ENCODE results near the gene TMBIM4.
A peak's percentile ranks its signal among the peaks of the same experiment; 100 is the strongest.
"Not testable (repeated sequence)": the region's sequence is repeated elsewhere in the genome, so short reads cannot be mapped to it uniquely, and the experiment has no call there.

TMBIM4 gene, protein sequence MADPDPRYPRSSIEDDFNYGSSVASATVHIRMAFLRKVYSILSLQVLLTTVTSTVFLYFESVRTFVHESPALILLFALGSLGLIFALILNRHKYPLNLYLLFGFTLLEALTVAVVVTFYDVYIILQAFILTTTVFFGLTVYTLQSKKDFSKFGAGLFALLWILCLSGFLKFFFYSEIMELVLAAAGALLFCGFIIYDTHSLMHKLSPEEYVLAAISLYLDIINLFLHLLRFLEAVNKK

DNA sequence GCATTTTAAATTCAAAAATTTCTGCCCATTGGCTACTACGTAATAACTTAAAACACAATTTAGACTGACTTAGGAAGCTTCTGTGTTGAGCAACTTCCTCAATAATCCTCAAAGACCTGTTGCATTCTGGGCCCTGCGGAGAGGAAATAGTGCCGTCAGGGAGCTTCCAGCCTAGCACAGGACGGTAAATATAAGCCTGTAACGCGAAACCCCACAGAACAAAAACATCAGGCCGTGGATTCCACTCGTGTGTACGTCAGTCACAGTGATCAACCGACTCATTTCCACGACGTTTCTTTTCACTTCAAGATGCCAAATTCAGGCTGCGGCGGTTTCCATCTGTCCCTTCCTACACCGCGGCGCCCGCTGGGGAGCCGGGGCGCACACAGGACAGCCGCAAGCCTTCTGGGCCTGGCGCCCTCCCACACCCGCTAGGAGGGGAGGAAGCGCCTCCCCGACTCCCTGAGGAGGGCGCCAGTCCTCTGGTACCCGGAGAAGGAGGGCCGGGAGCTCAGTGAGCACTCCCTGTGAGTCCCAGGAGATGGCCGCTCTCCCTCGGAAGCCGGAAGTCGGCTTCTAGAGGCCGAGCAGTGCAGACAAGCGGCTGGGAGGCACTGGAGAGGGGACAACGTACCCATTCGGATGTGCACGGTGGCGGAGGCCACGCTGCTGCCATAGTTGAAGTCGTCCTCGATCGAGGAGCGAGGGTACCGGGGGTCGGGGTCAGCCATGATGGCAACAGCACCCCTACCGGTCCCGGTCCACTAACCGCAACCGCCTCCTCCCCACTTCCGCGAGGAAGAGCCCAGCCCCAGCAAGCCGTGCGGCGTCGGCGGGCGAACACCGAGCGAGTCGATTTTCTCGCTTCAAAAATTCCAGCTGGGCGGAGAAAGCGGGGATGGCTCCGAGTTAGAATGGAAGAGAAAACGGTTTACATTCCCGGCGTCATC, at the start of gene TMBIM4:
Gene TMBIM4, minus strand, starts transcription at position 776 of the 950 bp plus-strand sequence. Its CDS starts 45 bp downstream, at position 731.
- DNase-seq (ENCODE audit: low read depth) = peak; percentile 74

DNA sequence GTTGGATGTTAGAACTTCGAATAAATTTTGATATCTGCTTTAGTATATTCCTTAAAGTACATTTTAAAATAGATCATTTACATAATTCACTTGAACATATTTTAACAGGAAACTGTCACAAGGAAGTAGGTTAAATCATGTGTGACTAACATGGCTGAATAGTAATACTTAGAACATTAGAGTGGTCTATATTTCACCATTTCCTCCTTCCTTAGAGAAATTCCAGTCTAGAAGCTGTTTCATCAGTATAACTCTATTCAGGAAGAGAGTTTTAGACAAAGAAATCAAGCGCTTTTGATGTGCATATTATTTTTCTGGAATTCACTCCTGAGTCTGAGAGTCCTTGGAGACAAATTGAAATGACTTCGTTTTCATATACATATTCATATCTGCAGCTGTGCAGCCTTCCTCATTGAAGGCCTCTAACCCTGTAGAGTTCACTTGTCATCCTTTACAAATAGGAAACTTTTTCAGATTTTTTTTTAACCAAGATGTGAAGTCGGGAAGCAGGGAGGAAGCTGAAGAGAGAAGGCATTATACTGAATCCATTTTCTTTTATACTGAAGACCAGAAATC, 47.6 kb upstream of the TMBIM4 start:
- DNase-seq (ENCODE audit: low read depth) = no peak

DNA sequence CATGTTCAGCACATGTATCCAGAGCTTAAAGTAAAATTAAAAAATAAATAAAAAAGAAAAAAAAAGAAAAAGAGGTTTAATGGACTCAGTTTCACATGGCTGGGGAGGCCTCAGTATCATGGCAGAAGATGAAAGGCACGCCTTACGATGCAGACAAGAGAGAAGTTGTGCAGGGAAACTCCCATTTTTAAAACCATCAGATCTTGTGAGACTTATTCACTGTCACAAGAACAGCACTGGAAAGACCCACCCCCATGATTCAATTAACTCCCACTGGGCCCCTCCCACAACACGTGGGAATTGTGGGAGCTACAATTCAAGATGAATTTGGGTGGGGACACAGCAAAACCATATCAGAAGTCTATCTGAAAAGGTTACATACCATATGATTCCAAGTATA, 43.2 kb upstream of the TMBIM4 start:
- DNase-seq (ENCODE audit: low read depth) = not testable (repeated sequence)

DNA sequence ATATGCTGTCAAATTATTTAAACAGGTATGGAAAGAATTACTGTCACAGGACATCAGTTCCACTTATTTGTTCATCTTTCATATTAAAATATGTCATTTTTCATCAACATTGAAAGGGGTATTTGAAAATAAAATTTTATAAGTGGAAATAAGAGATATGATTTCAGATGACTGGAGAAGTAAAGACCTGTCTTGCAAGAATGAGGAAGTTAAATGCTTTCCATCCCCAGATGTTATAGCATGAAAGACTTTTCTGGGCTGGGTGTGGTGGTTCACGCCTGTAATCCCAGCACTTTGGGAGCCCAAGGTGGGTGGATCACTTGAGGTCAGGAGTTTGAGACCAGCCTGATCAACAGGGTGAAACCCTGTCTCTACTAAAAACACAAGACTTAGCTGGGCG, 41.8 kb upstream of the TMBIM4 start:
- not testable (repeated sequence) for DNase-seq (ENCODE audit: low read depth)

DNA sequence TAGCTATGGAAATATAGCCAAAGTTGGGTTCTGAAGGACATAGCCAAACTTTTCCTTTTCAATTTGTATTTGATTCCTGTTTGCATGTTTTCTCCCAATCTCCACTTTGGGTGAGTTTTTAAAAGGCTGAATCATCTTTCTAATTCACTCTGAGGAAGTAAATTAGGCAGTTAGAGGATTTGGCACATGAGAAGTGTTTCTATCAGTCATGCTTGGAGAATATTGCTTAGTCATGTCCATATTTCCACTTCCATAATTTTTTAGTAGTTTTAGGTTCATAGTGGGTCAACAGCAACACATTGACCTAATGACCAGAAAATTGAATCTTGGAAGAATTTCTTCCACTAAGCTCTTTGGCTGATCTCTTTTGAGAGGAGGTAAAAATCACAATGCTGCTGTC, 41.0 kb upstream of the TMBIM4 start:
- no peak for DNase-seq (ENCODE audit: low read depth)

DNA sequence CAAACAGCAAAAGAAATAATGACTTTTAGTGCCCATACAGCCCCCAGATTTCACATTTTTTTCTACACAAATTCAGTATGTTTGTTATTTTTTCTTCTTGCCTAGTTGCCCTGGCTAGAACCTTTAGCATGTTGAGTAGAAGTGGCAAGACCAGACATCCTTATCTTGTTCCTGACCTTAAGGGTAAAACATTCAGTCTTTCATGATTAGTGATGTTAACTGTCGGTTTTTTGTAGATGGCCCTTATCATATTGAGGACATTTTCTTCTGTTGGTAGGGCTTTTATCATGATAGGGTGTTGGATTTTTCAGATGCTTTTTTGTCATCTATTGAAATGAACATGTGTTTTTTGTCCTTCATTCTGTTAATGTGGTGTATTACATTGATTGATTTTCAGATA, 36.3 kb upstream of the TMBIM4 start:
- no peak for DNase-seq (ENCODE audit: low read depth)

DNA sequence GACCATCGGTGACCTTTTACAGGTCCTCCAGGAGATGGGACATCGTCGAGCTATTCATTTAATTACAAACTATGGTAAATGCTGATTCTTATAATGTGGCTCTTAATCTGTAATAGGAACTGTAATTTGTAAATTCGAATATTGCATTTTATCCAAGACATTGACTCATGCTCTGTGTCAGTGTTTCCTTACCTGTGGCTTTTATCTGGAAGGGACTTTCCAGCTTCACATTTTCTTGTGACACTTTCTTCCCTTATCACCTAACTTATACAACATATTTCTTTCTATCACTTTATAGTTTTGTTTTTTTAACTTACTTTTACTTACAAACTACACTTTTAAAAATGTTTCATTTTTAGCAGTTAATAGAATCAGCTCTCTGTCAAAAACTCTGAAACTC, 34.0 kb upstream of the TMBIM4 start:
- DNase-seq (ENCODE audit: low read depth) = no peak

DNA sequence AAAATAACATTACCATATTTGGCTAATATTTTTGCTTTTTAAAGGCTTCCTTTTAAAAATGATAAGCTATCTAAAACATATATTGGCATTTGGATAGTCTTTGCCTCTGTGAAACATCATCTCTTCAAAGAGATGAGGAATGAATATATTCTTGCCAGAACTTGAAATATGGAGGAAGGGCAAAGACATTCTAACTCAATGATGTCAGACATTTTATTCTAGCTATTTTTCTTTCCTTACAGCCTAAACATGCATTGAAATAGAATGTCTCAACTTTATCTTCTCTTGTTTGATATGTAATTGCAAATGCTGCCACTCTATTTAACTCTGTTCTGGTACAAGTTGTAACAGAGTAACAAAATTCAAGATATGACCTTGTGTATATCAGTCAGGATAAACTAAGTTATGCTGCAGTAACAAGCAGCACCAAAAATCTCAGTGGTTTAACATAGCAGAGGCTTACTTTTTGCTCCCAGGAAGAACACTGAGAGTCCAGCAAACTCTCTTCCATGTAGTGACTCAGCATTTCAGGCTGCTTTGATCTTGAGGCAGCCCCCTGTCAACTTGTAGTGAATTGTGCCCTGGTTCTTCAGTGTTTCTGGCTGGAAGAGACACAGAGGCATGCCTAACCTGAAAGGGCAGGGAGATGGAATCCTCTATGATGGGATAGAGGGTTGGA, 30.2 kb upstream of the TMBIM4 start:
- DNase-seq (ENCODE audit: low read depth) = no peak

DNA sequence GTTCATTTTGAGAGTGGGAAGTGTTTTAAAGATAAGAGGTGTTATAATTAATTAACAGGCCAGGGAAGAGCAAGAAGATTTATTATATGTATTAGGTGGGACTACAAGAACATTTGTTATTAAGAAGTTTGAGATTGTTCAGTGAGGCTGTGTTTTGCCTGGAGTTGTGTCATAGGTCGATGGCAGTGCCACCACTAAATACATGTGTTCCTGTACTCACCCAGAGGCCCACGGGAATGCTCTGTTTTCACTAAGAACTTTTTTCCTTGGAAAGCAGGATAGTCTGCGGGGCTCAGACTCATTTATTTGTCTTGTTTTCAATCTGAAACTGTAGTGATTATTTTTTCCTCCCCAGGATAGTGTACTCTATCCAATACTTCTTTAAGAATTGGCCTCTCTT, 29.3 kb upstream of the TMBIM4 start:
- no peak for DNase-seq (ENCODE audit: low read depth)

DNA sequence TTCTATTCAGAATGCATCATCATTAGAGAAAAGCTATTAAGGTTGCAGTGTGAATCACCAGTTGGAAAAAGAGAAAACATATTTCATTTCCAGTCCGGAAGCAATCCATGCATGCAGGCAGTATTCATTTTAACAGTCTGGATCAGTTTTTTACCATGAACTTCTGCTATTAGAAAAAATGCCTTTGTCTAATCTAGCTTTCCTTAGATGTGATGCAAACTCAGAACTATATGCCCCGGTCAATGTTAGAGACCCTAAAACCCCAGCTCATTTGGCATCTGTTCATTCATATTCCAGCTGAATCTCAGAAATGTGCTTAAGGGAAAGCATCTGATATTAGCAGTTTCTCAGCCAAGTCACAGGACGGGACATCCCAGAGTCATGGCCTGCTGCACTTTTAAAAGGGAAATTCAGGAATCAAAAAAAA, 27.7 kb upstream of the TMBIM4 start:
- DNase-seq (ENCODE audit: low read depth) = no peak

DNA sequence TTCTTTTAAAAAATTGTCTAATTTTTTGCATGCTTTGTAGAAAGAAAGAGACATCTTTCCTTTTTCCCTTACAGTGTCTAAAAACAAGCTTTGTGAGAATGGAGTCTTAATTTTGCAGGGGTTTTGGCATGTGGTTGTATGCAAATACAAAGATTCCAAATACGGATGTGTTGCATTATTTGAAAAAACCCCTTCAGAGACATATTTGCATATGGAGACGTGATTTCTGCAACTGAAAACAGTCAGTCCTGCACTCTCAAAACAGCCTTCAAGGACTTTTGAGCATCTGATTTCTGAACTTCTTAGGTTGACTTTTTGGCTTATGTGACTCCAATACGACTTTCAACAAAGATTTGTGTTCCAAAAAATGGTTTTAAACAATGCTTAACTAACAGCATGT, 27.0 kb upstream of the TMBIM4 start:
- no peak for DNase-seq (ENCODE audit: low read depth)

DNA sequence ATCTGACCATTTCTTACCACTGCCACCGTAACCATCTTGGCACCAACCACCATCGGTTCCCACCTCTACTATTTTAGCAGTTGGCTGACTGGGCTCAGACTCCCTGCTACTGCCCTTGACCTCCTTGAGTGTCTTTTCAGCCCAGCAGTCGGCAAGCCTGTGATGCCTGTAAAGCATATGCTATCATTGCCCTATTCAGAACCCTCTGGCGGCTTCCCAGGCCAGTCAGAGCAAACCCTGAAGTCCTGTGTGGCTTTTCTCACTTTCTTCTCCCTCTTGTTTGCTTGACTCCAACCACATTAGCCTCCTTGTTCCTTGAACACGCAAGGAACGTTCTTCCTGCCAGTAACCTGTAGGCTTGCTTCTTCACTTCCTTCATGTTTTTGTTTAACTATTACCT, 25.4 kb upstream of the TMBIM4 start:
- DNase-seq (ENCODE audit: low read depth) = no peak

DNA sequence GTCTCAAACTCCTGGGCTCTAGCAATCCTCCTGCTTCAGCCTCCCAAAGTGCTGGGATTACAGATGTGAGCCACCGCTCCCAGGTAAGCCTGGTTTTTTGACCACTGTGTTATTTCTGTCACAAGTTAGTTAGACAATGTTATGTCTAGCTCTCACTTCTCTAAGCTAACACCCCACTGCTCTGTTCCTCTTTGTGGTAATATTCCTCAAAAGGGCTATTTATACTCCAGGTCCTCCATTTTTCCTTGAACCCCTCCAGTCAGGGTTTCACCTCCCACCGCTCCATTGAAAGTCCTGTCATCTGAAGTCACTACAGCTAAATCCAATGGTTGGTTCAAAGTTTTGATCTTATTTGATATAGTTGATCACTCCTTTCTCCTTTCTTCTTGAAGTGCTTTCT, 24.3 kb upstream of the TMBIM4 start:
- DNase-seq (ENCODE audit: low read depth) = no peak

DNA sequence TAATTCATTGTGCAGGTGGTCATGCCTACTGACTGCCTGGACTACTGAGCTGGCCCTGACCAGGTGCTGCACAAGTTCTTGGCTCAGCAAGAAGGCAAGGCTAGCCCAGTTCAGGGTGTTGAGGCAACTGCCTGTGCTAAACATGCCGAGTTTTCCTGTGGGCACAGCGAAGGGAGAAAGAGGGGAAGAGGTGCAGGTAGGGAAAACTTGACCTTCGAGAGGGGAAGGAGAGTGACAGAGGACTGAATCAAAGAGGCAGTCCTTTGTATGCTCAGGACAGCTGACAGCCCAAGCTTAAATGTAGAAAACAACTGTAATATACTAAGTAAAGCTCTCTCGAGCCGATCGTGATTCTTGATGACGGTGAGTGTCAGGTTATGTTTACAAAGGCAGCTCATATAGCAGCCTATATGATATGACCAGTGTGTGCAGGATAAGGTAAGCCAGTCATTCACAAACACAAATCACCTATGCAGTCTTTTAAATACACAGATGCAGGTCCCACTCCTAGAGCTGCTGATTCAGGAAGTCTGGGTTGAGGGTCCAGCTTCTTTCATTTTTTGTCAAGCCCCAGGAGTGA, 21.8 kb upstream of the TMBIM4 start:
- no peak for DNase-seq (ENCODE audit: low read depth)

DNA sequence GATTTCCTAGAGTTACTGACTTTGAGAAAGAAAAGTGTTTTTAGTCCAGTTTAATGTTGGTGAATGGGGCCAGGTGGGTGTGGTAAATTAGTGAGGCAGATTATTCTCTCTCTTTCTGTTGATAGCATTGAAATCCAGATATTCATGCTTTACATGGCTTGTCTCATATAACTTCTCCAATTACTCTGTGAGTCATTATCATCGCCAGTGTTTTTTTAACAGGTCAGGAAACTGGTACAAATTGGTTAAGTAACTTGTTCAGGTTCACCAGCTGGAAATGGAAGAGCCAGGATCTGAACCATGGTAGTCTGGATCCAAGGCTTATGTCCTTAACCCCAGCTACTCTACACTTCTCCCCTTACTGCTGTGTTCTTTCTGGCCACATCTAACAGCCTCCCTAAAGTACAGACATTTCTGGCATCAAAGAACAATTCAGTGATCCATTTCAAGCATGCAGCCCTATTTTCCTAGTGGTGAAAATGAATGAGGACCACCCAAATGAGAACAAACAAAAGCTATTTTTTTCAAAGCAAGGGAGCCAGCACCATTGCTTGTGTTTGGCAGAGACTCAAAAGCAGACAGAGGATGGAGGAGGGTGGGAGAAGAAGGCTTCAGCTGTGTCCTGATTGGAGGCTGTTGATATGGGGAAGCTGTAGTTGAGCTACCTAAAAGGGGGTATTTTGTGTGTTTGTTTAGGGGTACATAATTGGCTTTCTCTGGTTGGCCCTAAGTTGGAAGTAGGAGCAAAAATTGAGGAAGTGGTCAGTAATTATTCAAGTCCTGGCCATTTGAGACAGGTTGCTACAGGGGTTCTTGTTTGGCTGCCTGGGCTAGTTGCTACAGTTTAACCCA, 20.9 kb upstream of the TMBIM4 start:
- DNase-seq (ENCODE audit: low read depth) = no peak

DNA sequence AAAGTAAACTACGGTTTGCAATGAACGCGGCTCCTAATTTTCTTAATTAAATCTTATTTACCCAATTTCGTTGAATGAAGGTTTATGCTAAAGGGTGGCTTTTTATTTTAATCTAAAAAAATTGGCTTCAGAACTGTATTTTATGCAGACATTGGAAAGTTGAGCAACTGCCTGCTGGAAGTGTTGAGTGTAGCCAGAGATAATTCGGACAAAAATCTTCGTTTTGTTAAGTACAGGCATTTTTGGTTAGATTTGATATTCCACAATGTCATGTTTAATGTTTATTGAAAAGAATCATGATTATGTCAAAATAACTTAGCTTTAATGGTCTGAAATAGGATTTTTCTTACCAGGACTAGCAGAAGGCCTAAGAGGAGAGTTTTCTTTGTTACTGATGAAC, 20.1 kb upstream of the TMBIM4 start:
- no peak for DNase-seq (ENCODE audit: low read depth)

DNA sequence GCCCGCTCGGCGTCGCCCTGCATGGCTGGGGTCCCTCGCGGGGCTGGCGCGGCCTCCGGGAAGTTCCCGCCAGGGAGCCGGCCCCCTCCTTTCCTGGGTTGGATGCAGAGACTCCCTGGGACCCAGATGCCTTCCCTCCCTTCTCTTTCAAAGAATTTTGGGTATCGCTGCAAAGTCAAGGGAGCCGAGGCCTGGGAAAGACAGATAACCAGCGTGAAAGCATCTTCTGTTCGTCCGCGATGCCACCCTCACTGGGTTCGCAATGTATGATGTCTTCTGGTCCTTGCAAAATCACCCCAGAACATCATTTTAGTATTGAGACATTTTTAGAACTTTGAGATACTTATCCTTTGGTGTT, 19.7 kb upstream of the TMBIM4 start:
- DNase-seq (ENCODE audit: low read depth) = no peak

DNA sequence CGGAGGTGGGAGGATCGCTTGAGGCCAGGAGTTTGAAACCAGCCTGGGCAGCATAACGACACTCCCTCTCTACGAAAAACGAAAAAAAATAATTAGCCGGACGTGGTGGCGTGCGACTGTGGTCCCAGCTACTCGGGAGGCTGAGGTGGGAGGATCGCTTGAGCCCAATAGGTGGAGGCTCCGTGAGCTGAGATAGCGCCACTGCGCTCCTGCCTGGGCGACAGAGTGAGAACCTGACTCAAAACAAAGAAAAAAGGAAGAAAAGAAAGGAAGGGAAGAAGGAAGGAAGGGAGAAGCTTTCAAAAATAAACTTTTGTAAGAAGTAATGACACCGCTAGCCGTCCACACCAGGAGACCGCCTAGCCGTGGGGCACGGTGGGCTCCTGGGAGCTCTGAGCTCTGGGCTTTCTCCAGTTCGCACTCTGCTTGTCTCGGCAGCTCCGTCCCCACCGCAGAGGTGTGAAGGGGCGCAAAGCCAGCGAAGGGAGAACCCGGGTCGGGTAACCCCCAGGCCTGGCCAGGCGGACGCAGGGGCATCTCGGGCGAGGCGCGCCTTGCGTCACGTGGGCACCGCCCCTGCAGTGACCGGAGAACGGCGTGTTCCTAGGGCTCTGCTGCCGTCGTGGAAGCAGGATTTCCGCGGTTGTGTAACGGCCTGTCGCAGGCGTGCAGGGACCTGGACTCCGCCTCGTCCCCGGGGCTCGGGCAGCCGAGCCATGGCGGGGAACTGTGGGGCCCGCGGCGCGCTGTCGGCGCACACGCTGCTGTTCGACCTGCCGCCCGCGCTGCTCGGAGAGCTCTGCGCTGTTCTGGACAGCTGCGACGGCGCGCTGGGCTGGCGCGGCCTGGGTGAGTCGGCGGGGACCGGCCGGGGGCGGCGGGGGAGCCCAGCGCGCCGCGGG, 19.0 kb upstream of the TMBIM4 start, which contains the start of gene IRAK3:
Gene IRAK3, plus strand, starts transcription at position 631 of the 902 bp plus-strand sequence. Its CDS starts 86 bp downstream, at position 717.
- DNase-seq (ENCODE audit: low read depth) = peak; percentile 13

DNA sequence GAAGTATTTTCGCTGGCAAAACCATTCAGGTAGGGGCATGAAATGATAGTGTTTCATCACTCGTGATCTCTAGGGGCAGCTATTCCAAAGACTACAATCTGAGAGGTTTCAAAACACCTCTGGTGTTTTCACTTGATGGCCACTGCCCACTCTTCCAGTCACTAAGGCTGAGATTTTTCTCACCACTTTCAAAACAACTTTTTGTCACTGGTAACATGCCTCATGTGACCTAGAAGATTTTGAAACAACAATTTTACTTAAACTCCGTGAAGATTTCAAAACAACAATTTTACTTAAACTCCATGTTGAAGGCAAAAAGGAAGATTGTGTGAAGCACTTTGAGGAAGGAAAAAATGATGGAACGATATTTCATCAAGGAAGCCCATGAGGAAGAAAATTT, 18.0 kb upstream of the TMBIM4 start:
- no peak for DNase-seq (ENCODE audit: low read depth)

DNA sequence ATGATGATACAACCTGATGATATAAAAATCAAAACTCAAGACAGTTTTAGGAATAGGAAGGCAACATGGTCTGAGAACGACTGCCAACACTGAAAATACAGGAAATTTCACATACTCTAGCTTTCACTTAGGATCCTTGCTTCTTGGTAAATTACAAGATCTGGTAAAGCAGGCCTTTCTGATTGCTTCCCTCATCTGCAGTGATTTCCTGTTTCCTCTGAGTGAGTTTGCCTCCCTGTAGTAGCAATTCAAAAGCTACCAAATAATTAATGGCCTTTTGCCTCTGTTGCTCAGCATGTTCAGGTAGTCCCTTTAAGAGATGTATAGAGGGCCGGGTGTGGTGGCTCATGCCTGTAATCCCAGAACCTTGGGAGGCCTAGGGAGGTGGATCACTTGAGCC, 17.2 kb upstream of the TMBIM4 start:
- DNase-seq (ENCODE audit: low read depth) = no peak

Measured in stimulated activated CD8-positive, alpha-beta memory T cell treated with anti-CD3 and anti-CD28 coated beads, Interleukin-12 subunit alpha, Interleukin-12 subunit beta, amount 100 ng/mL, for 4 hours (primary cell).